CD4-positive, alpha-beta memory T cell (primary cell): ENCODE data around the gene CSNK2A2. TPM values are rescaled to one million over a fixed set of nuclear protein-coding genes. Genes with fewer than 3 reads are reported as not detected.

Source experiments
- CTCF ChIA-PET: fragments of 350-600 bp; sonication (Branson Sonifier 250); formaldehyde crosslinking; loops from one replicate; lab custom pipeline; 2021; ENCODE audit warnings: inconsistent platforms; ENCODE audit not compliant: partially characterized antibody; lab: Charles Lee
- POLR2A ChIA-PET: fragments of 350-600 bp; sonication (Branson Sonifier 250); formaldehyde crosslinking; loops from one replicate; lab custom pipeline; 2021; ENCODE audit not compliant: partially characterized antibody; lab: Charles Lee
- DNase-seq, 5 donors: peaks; one replicate each; pipeline versions ENCODE4 v3.0.0 to v3.0.0-alpha.2; 2020 to 2022; ENCODE audit warnings: mixed read lengths in 1 of 5
- H3K27ac ChIP-seq: one replicate; pipeline ENCODE4 v1.7.0; 2013; ENCODE audit warnings: low read depth, low read length
- H3K27me3 ChIP-seq: 2 replicates; pipeline ENCODE4 v1.7.0; 2013; ENCODE audit warnings: mild to moderate bottlenecking, low read length, moderate library complexity; ENCODE audit not compliant: insufficient read depth
- H3K36me3 ChIP-seq: 2 replicates; pipeline ENCODE4 v1.7.0; 2013; ENCODE audit warnings: mild to moderate bottlenecking, low read length, moderate library complexity; ENCODE audit not compliant: insufficient read depth
- H3K4me1 ChIP-seq: 2 replicates; pipeline ENCODE4 v1.7.0; 2013; ENCODE audit warnings: mild to moderate bottlenecking, low read length, moderate library complexity; ENCODE audit not compliant: insufficient read depth
- H3K4me3 ChIP-seq, 2 donors: one replicate each; pipeline ENCODE4 v1.7.0; 2013; ENCODE audit warnings: low read length in 2 of 2, mild to moderate bottlenecking in 1 of 2
- H3K9me3 ChIP-seq, 2 donors: one replicate each; pipeline ENCODE4 v1.7.0; 2013; ENCODE audit warnings: low read length in 2 of 2, control low read depth in 1 of 2; ENCODE audit not compliant: control insufficient read depth in 1 of 2
- H3K27ac Mint-ChIP-seq, 7 donors: one replicate each; pipeline ENCODE4 v1.8.0; 2020 to 2021; ENCODE audit warnings: mixed read lengths in 7 of 7, mild to moderate bottlenecking in 6 of 7, inconsistent platforms in 3 of 7, moderate library complexity in 3 of 7
- H3K27me3 Mint-ChIP-seq, 2 donors: one replicate each; pipeline ENCODE4 v1.8.0; 2020 to 2021; ENCODE audit warnings: mixed read lengths in 2 of 2
- H3K36me3 Mint-ChIP-seq, 2 donors: one replicate each; pipeline ENCODE4 v1.8.0; 2020 to 2021; ENCODE audit warnings: mixed read lengths in 2 of 2, inconsistent platforms in 1 of 2, mild to moderate bottlenecking in 1 of 2
- H3K4me1 Mint-ChIP-seq, 4 donors: one replicate each; pipeline ENCODE4 v1.8.0; 2020 to 2021; ENCODE audit warnings: mixed read lengths in 4 of 4, mild to moderate bottlenecking in 1 of 4
- H3K4me3 Mint-ChIP-seq, 8 donors: one replicate each; pipeline ENCODE4 v1.8.0; 2020 to 2021; ENCODE audit warnings: mixed read lengths in 8 of 8, mild to moderate bottlenecking in 7 of 8, moderate library complexity in 6 of 8, inconsistent platforms in 3 of 8
- H3K9me3 Mint-ChIP-seq, 8 donors: one replicate each; pipeline ENCODE4 v1.8.0; 2020 to 2021; ENCODE audit warnings: mixed read lengths in 8 of 8, mild to moderate bottlenecking in 5 of 8, inconsistent platforms in 3 of 8, moderate library complexity in 1 of 8
- intact Hi-C: fragments of 100-400 bp; cut with micrococcal nuclease; formaldehyde crosslinking; loops from one replicate; pipeline ENCODE4 v1.15.1; 2023
- polyA plus RNA-seq, 2 donors: library from polyadenylated mRNA; unstranded; fragments of 300-500 nt; fragmentation: Illumina TruSeq; gene quantifications; one replicate each; pipeline ENCODE4 v1.2.3, GENCODE V29; 2021
- total RNA-seq, 2 experiments: library from RNA; stranded (reverse); gene quantifications; one replicate each; pipeline ENCODE4 v1.2.3, GENCODE V29; 2021

Gene CSNK2A2
- total and polyA plus RNA-seq, 4 experiments from 2014 or later: 9.7 to 63.6 (median 39.1) TPM

DNA sequence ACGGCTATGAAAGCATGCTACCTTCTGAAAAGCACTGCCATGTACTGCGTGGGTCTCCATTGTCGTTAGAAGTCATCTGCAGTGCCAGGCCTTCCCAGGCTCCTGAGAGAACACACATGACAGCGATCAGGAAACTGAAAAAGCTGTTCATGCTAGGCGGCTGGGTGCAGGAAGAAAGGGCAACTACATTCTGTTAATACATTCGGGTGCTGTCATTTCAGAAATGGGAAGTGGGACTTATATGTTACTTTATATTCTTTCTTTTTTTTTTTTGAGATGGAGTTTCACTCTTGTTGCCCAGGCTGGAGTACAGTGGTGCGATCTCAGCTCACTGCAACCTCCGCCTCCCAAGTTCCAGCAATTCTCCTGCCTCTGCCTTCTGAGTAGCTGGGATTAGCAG lies 88.6 kb downstream of the CSNK2A2 start:
- H3K36me3 ChIP-seq: peaks cover 5% of the 10 kb centered on the region
- ChIA-PET CTCF (interaction anchor here (0.8 to 1.7 kb wide), 2 partner anchors 9 to 12 kb away, joined by 3 to 8 read pairs; no protein-coding TSS in a partner anchor), POLR2A (interaction anchor here (0.6 kb wide), 1 partner anchor 21 kb away, joined by 3 read pairs; no protein-coding TSS in a partner anchor)
- H3K27me3 Mint-ChIP-seq: no peaks in the 10 kb centered on the region
- H3K9me3 Mint-ChIP-seq: peaks cover 0 to 1% (median 0%) of the 10 kb centered on the region in 8 donors
- no peaks in the 10 kb centered on the region for H3K4me1 ChIP-seq
- no peak overlapping the region for H3K4me3 ChIP-seq
- intact Hi-C loops: no loop called here
- peaks cover 16 to 19% of the 10 kb centered on the region in 2 donors for H3K36me3 Mint-ChIP-seq
- peaks cover 0 to 4% (median 0%) of the 10 kb centered on the region in 4 donors for H3K4me1 Mint-ChIP-seq
- no peak for DNase-seq
- no peaks in the 10 kb centered on the region for H3K9me3 ChIP-seq
- no peak overlapping the region for H3K4me3 Mint-ChIP-seq
- H3K27ac ChIP-seq: no peak overlapping the region
- H3K27ac Mint-ChIP-seq: no peak overlapping the region
- H3K27me3 ChIP-seq: no peaks in the 10 kb centered on the region

Other genes with a start within 250 kb of the CSNK2A2 start
- not detected for gene CNGB1, start 227.0 kb downstream of the CSNK2A2 start, total RNA-seq
- not detected for gene CNGB1, start 227.0 kb downstream of the CSNK2A2 start, polyA plus RNA-seq
- 10 to 100 TPM; 19.7 to 20.5 TPM for gene ZNF319, start 197.4 kb downstream of the CSNK2A2 start, total RNA-seq
- 10 to 100 TPM in 1 of 2 donors, 1 to 10 TPM in 1; 2.3 to 16.5 TPM for gene ZNF319, start 197.4 kb downstream of the CSNK2A2 start, polyA plus RNA-seq
- 10 to 100 TPM; 36.4 to 39.5 TPM for gene USB1, start 196.7 kb downstream of the CSNK2A2 start, total RNA-seq
- gene USB1, start 196.7 kb downstream of the CSNK2A2 start, polyA plus RNA-seq: 10 to 100 TPM; 35.3 to 45.2 TPM
- 1 to 10 TPM; 1.6 to 1.8 TPM for gene MMP15, start 172.4 kb downstream of the CSNK2A2 start, total RNA-seq
- gene MMP15, start 172.4 kb downstream of the CSNK2A2 start, polyA plus RNA-seq: under 1 TPM in 1 of 2 donors, not detected in 1; 0.21 TPM
- 10 to 100 TPM; 25.4 to 26.3 TPM for gene CFAP20, start 68.7 kb downstream of the CSNK2A2 start, total RNA-seq
- gene CFAP20, start 68.7 kb downstream of the CSNK2A2 start, polyA plus RNA-seq: 10 to 100 TPM; 35.7 to 54.0 TPM
- not detected for gene PRSS54, start 96.9 kb upstream of the CSNK2A2 start, total RNA-seq
- gene PRSS54, start 96.9 kb upstream of the CSNK2A2 start, polyA plus RNA-seq: not detected
- 1 to 10 TPM; 1.3 to 2.2 TPM for gene GINS3, start 194.4 kb upstream of the CSNK2A2 start, total RNA-seq
- 1 to 10 TPM in 1 of 2 donors, under 1 TPM in 1; 0.78 to 1.1 TPM for gene GINS3, start 194.4 kb upstream of the CSNK2A2 start, polyA plus RNA-seq